Measurements from ENCODE around the gene IFNA8.
"Not testable (repeated sequence)": the region's sequence is repeated elsewhere in the genome, so short reads cannot be mapped to it uniquely, and the experiment has no call there.

- not testable (repeated sequence) for TF ChIP-seq CTCF, EZH2 (IDR thresholded peaks at IDR 0.05)
Observed at GRCh38 chr9:21371467-21371866, 37.5 kb upstream of the IFNA8 start.
